Nephron progenitor cell (in vitro differentiated cells): Measurements from ENCODE around the gene HDDC3.

ENCODE experiments used
- DNase-seq: peaks from one replicate; pipeline ENCODE4 v3.0.0; 2021
- H3K27ac Mint-ChIP-seq: 2 replicates; pipeline ENCODE4 v1.8.0; 2021; ENCODE audit warnings: mild to moderate bottlenecking, moderate library complexity, mixed read lengths
- H3K27me3 Mint-ChIP-seq: 2 replicates; pipeline ENCODE4 v1.8.0; 2021; ENCODE audit warnings: mild to moderate bottlenecking, low read depth, mixed read lengths; ENCODE audit not compliant: poor library complexity
- H3K36me3 Mint-ChIP-seq: 2 replicates; pipeline ENCODE4 v1.8.0; 2021; ENCODE audit warnings: low read depth, mixed read lengths
- H3K4me1 Mint-ChIP-seq: 2 replicates; pipeline ENCODE4 v1.8.0; 2021; ENCODE audit warnings: mixed read lengths
- H3K4me3 Mint-ChIP-seq: 2 replicates; pipeline ENCODE4 v1.8.0; 2021; ENCODE audit warnings: mild to moderate bottlenecking, moderate library complexity, mixed read lengths
- H3K9me3 Mint-ChIP-seq: 2 replicates; pipeline ENCODE4 v1.8.0; 2021; ENCODE audit warnings: mild to moderate bottlenecking, moderate library complexity, mixed read lengths
- TF ChIP-seq, protein P1 (sequence below): fragments of 200-600 bp; sonication (generic); IDR thresholded peaks from 2 replicates; pipeline ENCODE4 v1.5.0; 2021; ENCODE audit warnings: antibody characterized with exemption

Gene HDDC3

DNA sequence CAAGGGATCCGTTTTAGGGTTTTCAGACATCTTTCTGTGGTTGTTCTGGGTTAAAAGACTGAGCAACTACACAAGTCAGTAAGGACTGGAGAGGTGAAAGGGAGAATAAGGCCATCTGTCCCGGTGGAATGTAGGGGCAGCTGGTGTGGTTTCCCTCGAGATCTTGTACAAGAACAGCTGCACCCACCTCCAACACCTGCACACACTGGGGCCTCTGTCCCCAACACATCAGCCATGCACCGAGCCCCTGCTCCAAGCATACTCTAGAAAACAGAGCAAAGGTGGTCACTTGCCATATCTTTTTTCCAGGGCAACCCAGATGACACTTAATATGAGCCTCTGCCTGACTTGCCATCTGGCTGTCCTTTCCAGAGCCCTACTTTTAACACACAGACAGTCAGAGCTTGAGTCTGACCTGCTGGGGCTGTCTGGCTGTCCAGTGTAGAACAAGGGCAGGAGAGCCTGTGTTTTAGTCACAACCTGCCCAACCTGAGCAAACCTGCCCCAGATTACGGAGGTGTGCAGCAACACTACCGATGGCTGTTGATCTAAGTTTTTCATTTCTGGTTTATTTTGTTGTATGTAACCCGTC lies 17.0 kb downstream of the HDDC3 start:
- Mint-ChIP-seq H3K36me3 (peaks cover 39% of the 10 kb centered on the region), H3K27me3 (peaks cover 4% of the 10 kb centered on the region), H3K4me3 (no peak overlapping the region), H3K9me3 (no peaks in the 10 kb centered on the region), H3K4me1 (peaks cover 16% of the 10 kb centered on the region), H3K27ac (peak overlapping the region; percentile 71)
- TF ChIP-seq, protein P1, sequence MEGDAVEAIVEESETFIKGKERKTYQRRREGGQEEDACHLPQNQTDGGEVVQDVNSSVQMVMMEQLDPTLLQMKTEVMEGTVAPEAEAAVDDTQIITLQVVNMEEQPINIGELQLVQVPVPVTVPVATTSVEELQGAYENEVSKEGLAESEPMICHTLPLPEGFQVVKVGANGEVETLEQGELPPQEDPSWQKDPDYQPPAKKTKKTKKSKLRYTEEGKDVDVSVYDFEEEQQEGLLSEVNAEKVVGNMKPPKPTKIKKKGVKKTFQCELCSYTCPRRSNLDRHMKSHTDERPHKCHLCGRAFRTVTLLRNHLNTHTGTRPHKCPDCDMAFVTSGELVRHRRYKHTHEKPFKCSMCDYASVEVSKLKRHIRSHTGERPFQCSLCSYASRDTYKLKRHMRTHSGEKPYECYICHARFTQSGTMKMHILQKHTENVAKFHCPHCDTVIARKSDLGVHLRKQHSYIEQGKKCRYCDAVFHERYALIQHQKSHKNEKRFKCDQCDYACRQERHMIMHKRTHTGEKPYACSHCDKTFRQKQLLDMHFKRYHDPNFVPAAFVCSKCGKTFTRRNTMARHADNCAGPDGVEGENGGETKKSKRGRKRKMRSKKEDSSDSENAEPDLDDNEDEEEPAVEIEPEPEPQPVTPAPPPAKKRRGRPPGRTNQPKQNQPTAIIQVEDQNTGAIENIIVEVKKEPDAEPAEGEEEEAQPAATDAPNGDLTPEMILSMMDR, result no peak
- no peak for DNase-seq

DNA sequence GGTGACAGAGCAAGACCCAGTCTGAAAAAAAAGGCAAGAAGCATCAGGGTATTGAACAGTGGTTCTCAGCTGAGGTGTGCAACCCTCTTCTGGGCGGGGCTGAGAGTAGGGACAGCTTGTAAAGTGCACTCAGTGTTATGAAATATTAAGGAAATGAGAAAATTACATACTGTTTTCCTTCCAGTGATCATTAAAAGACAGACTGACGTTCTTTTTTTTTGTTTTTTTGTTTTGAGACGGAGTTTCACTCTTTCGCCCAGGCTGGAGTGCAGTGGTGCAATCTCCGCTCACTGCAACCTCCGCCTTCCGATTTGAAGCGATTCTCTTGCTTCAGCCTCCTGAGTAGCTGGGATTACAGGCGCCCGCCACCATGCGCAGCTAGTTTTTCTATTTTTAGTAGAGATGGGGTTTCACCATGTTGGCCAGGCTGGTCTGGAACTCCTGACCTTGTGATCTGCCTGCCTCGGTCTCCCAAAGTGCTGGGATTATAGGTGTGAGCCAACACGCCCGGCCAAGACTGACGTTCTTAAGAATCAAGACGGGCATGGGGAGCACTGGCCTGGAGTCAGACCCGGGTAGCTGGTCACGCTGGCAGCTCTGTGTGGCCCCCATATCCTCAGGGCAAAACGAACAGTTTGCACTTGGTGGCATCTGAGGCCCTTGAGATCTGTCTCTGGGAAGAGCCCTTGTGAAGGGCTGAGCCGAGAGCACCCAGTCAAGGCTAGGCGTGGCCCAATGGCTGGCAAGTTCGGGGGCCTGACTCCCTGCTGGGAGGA lies 17.9 kb downstream of the HDDC3 start:
- Mint-ChIP-seq H3K27ac (no peak overlapping the region), H3K36me3 (peaks cover 33% of the 10 kb centered on the region), H3K27me3 (no peaks in the 10 kb centered on the region), H3K9me3 (no peaks in the 10 kb centered on the region), H3K4me3 (no peak overlapping the region), H3K4me1 (peaks cover 16% of the 10 kb centered on the region)
- DNase-seq, result no peak
- TF ChIP-seq, protein P1, result no peak

DNA sequence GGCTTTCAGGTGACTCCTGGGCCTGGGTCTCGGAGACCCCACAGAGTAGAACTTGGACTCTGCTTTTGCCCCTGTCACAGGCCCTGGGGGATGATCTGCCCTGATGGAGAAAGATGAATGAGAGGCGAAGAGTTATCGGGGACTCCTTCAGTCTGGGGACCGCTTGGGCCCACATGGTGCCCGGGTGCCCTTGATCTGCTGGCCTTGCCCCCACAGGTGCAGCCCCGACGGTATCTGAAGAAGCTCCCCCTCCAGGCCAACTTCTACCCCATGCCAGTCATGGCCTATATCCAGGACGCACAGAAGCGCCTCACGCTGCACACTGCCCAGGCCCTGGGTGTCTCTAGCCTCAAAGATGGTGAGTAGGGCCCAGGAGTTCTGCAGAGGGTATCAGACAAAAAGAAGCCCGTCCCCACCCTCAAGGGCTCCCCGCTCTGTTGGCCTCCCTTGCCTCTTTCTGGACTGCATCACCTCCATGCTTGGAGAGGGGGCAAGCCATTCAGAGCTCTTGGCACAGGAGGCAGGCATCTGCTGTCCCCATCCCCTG lies 18.9 kb downstream of the HDDC3 start:
- TF ChIP-seq, protein P1, result no peak
- Mint-ChIP-seq H3K4me1 (peaks cover 16% of the 10 kb centered on the region), H3K4me3 (no peak overlapping the region)

DNA sequence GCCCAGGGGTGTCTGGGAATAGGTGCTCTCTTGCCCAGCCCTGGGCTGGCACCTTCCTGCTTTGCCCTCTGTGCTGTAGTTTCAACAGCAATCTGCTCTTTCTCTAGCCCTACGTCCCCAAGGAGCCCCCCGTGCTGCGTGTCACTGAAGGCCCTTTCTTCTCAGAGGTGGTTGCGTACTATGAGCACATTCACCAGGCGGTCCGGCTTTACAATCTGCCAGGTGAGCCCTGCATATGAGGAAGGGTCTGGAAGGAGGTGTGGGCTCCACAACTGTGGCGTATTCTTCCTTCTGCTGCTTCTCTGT lies 19.6 kb downstream of the HDDC3 start:
- peaks cover 16% of the 10 kb centered on the region for H3K4me1 Mint-ChIP-seq
- TF ChIP-seq, protein P1, result no peak
- H3K9me3 Mint-ChIP-seq, result no peaks in the 10 kb centered on the region

More for the DNA sequence above, 18.9 kb downstream of the HDDC3 start:
- no peaks in the 10 kb centered on the region for H3K27me3 Mint-ChIP-seq
- no peak for DNase-seq
- peaks cover 33% of the 10 kb centered on the region for H3K36me3 Mint-ChIP-seq
- H3K27ac Mint-ChIP-seq, result no peak overlapping the region
- H3K9me3 Mint-ChIP-seq, result no peaks in the 10 kb centered on the region

DNA sequence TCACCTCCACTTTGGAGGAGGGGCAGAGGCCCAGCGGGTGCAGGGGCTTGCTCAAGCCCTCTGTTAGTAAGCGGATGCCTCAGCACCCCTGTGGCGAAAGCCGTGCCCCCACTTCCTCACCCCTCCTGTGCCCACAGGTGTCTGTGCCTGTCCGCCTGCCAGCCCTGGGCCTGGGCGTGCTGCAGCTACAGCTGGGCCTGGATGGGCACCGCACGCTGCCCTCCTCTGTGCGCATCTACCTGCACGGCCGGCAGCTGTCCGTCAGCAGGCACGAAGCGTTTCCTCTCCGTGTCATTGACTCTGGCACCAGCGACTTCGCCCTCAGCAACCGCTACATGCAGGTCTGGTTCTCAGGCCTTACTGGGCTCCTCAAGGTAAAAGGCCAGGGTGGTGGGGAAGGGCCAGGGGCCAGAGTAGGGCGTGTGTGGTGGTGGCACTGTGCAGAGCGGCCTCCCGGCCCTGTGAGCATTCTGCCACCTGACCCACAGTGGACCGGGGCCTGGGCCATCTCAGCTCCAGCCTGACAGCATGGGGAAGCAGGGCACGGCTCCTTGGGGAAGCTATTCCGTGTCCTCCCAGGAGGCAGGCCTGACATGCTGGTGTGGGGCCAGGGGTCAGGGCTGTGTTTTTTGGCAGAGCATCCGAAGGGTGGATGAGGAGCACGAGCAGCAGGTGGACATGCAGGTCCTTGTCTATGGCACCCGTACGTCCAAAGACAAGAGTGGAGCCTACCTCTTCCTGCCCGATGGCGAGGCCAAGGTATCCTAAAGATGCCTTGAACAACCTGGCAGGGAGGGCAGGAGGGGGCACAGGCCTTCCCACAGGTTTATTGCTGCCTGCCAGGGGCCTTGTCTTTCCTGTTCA lies 20.2 kb downstream of the HDDC3 start:
- DNase-seq, result no peak
- Mint-ChIP-seq H3K36me3 (peaks cover 32% of the 10 kb centered on the region), H3K4me1 (peaks cover 16% of the 10 kb centered on the region), H3K27me3 (no peaks in the 10 kb centered on the region), H3K4me3 (no peak overlapping the region), H3K27ac (no peak overlapping the region), H3K9me3 (no peaks in the 10 kb centered on the region)
- TF ChIP-seq, protein P1, result no peak

More for the DNA sequence above, 19.6 kb downstream of the HDDC3 start:
- Mint-ChIP-seq H3K36me3 (peaks cover 28% of the 10 kb centered on the region), H3K27me3 (no peaks in the 10 kb centered on the region), H3K27ac (no peak overlapping the region), H3K4me3 (no peak overlapping the region)
- no peak for DNase-seq
